ENCODE results near the gene RUNX3. TPM values are rescaled to one million over a fixed set of nuclear protein-coding genes. Genes with fewer than 3 reads are reported as not detected.
"Not testable (repeated sequence)": the region's sequence is repeated elsewhere in the genome, so short reads cannot be mapped to it uniquely, and the experiment has no call there.

RUNX3 gene
- total RNA-seq, result 1 to 10 TPM; 1.3 to 2.4 TPM
- long read RNA-seq, result 0 reads

DNA sequence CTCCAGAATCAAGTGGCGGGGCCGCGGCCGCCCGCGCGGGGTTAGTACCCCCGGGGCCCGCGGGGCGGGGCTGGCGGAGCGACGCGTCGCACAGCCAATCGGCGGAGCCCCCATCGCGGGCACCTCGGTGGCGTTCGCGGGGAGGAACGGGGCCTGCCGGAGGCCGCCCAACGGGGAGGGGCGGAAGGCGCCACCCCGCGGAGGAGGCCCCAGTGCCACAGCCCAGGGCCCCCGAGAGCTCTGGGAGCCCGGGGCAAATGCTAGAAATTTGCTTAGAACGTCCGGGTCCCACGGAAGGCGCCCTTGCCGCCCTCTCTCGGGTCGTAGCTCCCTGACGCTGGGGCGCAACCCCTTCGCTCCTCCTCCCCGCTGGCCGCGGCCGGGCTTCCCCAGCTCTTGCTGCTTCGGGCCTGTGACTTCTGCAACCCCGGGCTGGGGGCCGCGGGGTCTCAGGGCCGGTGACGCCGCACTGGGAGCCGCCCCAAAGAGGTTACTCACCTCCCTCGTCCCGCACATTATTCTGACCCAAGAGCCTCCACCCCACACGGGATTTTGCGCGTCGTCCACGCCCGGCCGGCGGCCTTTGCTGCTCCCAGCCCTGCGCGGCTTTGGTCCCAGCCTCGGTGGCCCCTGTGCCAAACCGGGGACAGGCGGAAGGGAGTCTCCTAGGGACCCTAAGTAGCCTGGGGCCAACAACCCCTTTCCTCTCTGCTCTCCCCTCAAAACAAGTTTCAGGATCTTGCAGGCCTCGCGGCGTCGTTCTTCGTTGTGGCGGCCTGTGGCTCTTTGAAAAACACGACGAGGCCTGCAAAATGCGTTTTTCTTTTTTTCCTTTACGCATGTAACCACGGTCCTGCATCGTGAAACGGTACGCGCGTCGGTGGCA is at the start of gene RUNX3:
TSS of gene RUNX3 (minus strand) at position 17 of the 886 bp plus-strand sequence. CDS start 408 bp downstream, outside the sequence.
- DNase-seq (peak; percentile 67), ATAC-seq (peak; percentile 68 to 71)
- intact Hi-C loops (cut with DNase I), result loop anchor here in 1 of 2 donors (5.0 kb wide), 2 partner anchors 107 to 272 kb away; no protein-coding TSS in a partner anchor

DNA sequence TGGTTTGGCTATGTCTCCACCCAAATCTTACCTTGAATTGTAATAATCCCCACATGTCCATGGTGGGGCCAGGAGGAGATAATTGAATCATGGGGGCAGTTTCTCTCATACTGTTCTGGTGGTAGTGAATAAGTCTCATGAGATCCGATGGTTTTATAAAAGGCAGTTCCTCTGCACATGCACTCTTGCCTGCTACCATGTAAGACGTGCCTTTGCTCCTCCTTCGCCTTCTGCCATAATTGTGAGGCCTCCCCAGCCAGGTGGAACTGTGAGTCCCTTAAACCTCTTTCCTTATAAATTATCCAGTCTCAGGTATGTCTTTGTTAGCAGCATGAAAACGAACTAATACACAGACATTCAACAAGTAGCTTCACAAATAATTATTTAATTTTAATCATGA is 49.2 kb upstream of the RUNX3 start:
- intact Hi-C loops (cut with DNase I); ATAC-seq; DNase-seq: not testable (repeated sequence)

DNA sequence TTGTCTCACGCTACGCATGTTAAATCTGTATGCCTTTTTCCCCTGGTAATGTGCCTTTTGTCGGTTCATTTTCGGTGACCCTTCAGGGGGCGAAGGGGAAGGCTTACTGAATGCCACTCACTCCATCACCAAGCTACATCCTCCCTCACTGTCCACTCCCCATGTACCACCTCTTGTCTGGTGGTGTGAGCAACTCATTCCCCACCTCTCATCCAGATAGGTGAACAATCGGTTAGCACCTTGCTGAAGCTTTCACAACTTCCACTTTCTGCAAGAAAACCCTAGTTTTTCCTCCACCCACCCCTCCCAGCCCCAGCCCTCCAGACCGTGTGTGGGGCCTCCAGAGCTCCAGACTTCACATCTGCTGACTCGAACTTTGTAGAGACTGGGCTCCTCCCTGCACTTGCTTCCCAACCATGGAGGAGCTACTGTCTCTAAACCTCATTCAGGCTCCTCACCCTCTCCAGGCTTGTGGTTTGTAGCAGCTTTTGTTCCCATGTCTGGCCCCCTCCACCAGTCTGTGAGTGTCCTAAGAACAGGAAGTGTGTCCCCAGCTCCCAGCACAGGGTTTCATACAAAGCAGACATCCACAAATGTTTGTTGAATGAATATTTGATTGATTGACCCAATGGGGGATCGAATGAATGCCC is 48.4 kb upstream of the RUNX3 start:
- intact Hi-C loops (cut with DNase I), result no loop called here
- no peak for DNase-seq
- no peak for ATAC-seq

DNA sequence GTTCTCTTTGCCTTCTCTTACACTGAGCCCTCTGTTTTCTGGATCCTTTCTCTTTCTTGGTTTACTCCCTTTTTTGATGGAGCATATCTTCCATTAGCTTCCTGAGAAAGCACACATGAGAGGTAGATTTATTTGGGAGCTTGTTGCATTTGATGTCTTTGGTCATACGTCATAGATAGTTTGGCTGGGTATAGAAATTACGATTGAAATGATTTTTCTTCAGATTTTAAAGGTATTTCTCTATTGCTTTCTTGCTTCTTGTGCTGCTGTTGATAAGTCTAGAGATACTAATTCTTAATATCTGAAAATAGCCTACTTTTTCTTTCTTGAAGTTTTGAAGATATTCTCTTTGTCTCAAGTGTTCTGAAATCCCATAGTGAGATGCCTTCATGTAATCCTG is 45.3 kb upstream of the RUNX3 start:
- DNase-seq, result no peak
- intact Hi-C loops (cut with DNase I), result no loop called here
- no peak for ATAC-seq

DNA sequence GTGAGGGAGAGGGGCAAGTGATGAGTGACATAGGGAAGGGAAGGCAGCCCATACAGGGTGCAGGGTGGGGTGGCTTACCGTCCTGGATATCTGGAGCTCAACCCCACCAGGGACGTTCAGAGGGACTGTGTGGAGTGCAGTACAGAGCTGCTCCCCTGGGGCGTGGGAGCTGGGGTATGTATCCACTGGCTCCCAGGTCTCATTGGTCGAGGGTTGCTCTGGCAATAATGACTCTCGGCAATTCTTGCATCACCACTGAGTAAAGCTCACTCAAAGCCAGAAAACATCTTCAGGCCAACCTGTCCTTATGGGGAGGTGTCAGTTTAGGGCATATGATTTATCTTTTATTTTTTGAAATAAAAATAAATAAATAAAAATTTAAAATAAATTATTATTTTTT is 43.2 kb upstream of the RUNX3 start:
- no peak for DNase-seq
- intact Hi-C loops (cut with DNase I), result no loop called here
- no peak for ATAC-seq

DNA sequence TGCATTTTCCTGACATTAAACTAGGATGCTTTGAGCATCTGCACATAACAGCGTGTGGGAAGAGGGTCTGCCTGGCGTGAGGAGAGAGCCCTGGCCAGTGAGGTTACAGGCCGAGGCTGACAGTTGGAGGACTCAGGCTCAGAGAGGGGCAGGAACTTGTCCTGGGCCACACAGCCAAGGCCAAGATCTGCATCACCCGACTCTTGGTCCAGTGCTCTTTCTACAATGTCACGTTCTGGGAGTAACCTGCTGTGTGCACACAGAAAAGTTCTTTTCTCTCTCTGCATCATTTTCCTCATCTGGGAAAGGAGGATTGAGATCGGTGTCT is 42.8 kb upstream of the RUNX3 start:
- intact Hi-C loops (cut with DNase I), result no loop called here
- ATAC-seq, result no peak
- DNase-seq, result no peak

DNA sequence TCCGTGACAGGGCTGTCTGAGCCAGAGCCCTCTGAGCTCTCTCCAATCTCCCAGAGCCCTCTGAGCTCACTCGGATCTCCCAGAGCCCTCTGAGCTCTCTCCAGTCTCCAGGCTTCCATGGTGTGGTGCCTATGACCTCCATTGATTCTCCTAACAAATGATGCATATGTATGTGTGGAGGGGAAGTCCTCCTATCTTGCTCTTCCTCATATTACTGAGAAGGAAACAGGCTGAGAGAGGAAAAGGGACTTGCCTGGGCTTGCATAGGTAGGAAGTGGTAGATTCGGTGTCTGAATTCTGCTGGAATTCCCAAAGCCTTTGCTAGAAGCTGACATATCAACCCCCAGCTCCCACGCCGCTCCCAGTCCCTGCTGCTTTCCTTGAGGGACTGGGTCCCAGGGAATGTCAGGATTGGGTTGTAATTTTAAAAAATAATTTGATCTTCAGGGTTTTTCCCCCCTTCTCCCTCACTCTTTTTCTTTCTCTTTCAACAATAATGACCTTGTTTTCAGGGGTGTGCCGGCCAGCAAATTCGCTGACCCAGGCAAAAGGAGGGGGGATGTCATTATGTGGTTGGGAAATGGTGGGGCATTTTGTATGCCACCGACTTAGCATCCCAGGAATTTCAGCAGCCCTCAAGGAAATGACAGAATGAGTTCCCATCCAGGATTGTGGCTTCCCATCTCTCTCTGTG is 42.3 kb upstream of the RUNX3 start:
- DNase-seq (no peak), ATAC-seq (no peak)
- intact Hi-C loops (cut with DNase I), result no loop called here

DNA sequence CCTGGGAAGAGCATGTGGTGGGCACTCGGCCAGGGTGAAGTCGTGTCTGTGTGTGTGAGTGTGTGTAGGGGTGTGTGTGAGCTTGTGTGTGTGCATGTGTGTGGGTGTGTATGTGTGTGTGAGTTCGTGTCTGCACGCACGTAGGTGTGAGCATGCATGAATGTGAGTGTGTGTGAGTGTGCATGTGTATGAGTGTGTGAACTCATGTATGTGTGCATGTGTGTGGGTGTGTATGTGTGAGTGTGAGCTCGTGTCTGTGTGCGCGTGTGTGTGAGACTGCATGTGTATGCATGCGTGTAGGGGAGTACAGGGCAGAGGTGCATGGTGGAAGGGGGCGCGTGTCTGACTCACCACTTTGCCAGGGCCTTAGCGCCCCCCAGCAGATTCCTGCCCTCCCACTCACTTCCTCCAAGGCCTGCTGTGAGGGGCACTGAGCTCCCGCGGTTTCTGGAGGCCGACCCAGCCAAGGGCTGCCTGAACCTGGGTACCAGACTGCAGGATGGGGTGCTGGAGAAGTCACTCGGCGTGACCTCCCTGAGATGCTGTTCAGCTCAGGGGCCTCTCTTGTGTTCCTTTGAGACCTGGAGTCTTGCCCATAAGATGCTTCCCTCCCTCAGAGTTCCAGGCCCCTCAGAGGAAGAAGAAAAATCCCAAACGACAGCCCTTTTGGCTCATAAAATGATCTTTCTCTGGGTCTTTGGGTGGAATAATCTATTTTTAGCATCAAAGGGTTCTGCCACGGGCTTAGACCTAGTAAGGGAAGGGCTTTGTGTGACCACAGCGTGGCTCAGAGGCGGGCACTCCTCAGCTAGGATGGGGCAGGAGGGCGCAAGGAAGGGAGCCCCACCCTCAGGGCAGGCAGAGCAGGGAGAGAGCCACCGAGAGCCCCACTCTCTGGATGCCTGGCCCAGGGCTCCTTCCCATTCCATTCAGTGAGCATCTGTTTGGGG is 41.1 kb upstream of the RUNX3 start:
- no peak for DNase-seq
- intact Hi-C loops (cut with DNase I), result no loop called here
- ATAC-seq, result no peak

DNA sequence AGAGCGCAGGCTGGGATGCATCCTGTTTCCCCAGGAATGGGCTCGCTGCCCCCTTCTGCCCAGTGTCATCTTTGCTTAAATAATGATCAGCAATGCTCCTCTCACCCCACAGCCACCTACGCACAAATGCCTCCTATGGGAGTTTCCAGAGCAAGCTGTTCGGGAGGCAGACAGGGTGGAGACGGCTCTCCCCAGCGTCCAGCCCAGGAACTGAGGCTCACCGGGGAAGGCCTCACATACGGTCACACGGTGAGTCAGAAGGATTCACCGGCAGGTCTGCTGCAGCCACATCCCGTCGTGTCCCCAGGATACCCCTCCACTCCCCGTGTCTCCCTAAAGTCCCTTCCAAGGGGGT is 40.3 kb upstream of the RUNX3 start:
- intact Hi-C loops (cut with DNase I), result no loop called here
- peak in 1 of 2 donors; percentile 22 for ATAC-seq
- no peak for DNase-seq

DNA sequence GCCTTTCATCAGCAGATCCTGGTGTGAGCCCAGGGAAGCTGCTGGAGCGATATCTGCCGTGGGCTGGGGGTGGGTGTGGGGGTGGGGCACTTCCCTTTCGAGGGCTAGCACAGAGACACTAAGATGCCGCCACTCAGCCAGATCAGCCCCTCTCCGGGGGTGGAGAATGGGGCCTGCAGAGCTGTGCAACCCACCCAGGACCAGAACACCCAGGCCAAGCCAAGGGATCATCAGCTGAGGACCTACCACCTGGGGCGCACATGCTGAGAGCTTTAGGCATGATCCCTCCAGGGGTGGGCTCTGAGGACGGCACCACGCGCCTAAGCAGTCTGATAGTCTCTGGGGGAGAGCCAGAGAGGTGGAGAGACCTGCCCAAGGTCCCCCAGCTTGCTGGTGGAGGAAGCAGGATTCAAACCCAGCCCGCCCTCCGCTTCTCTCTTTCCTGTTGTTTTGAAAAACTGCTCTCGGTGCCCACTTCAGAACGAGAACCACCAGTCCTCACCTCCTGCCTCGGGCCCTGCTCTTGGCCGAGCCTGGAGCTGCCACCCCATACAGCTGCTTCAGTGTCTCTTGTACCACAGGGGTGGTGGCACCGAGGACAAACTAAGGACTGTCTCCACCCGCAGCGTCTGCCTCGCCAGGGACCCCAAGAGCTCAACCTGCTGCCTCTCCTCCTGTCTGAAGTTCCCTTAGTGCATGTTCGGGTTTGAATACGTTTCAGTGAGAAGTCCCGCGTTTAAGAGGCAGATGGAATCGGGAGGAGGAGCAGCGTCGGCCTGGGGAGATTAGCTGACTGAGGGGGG is 39.7 kb upstream of the RUNX3 start:
- ATAC-seq (no peak), DNase-seq (no peak)
- intact Hi-C loops (cut with DNase I), result no loop called here

DNA sequence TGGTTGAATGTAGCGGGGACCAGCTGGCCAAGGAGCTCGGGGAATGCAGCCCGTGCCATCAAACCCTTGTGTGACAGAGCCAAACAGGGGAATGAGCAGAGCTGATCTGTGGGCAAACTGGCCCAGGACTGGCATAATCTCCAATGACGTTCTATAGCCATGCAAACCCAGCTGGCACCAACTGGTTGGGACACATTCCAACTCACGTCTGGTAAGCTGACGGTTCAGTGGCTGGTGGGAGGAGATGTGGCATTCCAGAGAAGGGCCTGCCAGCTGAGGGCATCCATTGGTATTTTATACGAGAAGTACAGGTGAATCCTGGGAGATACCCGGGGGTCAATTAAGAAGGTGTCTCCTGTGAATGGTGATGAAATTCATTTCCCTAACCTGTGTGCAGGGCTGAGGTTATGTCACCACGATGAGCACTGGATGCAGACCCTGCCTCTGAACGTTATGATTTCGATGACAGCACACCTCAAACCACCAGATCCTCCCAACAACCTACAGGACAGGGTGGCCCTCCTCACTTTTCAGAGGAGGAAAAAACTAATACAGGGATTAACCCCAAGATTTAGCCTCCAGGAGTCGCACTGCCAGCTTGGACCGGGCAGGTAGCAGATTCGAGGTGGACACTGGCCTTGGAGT is 39.0 kb upstream of the RUNX3 start:
- DNase-seq (no peak), ATAC-seq (no peak)
- intact Hi-C loops (cut with DNase I), result no loop called here

DNA sequence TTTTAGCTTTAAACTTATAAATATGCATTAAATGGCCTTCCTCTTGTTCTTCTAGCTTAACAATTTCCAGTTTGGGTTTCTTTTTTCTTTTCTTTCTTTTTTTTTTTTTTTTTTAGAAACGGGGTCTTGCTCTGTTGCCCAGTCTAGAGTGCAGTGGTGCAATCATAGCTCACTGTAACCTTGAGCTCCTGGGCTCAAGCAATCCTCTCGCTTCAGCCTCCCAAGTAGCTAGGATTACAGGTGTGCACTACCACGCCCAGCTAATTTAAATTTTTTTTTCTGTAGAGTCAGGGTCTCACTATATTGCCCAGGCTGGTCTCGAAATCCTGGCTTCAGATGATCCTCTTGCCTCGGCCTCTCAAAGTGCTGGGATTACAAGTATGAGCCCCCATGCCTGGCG is 37.9 kb upstream of the RUNX3 start:
- ATAC-seq (no peak), DNase-seq (no peak)
- intact Hi-C loops (cut with DNase I), result no loop called here

DNA sequence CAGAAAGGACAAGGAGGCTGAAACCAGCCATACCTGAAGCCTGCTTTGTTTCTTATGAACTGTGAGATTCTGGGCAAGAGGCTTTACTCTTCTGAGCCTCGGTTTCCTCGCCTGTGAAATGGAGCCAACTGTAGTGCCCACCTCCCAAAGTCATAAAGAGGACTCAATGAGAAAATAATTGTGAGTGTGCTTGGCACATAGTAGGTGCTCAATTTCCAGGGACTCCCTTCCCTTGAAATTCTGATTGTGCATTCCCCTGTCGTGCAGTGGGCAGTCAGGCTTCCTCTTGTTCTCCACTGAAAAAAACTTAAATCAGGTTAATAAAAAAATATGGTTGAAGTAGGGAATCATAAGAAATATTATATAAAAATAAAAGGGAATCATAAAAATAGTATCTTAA is 37.5 kb upstream of the RUNX3 start:
- no peak for ATAC-seq
- no peak for DNase-seq
- intact Hi-C loops (cut with DNase I), result no loop called here

DNA sequence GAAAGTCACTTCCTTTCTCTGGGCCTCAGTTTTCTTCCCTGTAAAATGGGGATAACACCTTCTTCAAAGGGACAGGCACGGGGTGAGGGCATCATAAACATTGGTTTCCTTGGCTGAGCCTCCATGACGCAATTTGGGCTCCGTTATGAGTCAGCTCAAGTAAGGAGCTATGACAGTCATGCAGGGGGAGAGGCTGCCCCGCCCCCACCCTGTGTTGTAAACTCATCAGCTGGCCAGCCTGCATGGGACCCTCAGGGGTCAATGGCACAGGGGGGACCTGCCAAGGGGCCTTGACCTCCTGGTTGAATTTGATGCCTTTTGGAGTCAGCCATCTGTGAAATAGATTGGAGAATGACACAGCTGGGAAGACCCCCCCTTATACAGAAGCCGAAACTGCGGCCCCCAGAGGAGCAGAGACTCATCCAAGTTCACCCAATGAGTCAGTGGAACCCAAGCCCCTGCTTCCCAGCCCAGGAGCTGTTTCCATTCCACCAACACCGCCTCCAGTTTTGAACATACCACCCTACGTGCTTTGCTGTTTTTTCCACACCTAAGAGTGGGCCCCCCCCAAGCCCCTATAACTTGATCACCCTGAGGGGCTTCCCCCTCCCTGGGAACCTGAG is 36.8 kb upstream of the RUNX3 start:
- intact Hi-C loops (cut with DNase I), result no loop called here
- ATAC-seq (no peak), DNase-seq (no peak)

DNA sequence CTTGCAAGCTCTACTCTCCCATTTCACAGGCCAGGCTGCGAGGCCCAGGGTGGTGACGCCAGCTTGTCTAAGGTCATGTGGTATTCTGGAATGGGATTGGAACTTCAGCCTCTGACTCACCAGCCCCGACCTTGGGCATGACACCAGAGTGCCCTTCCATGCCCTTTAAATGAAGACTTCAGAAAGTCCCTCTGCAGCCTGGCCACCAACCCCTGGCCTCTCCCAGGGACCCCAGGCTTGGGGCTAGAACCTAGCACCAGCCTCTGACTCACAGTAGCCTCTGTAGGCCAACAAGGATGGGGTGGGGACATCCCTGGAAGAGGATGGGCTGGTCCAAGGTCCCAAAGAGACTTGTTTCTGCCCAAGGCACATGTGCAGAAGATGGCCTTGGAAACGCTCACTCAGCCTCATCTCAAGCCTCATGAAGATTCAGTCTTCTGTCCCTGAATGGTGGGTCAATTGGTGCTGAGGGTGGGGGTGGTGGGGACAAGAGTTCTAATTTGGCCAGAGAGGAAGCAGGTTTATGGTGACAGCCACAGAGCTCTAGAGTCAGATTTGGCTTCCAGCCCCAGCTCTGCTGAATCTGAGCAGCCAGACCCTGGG is 36.1 kb upstream of the RUNX3 start:
- no peak for DNase-seq
- ATAC-seq, result no peak
- intact Hi-C loops (cut with DNase I), result no loop called here

DNA sequence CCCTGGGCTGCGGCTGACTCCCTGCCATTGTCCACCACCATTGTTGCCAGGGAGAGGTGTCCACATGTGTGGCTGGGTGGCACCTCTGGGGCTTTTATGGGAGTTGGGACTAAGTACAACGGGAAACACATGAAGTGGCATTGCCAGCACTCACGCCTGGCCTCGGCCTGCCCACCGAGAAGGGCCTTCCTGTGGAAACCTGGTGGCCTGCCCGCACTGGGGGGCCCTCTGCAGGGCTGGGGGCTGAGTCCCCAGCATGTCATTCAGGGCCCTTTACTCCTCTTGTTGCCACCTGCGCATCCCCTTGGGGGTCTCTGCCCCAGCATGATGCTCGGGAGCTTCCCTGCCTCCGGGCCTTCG is 35.5 kb upstream of the RUNX3 start:
- ATAC-seq, result no peak
- no peak for DNase-seq
- intact Hi-C loops (cut with DNase I), result no loop called here

Measured in left cardiac atrium (tissue), 4 donors.